ENCODE data around the gene APOL2.
"Not testable (repeated sequence)": the region's sequence is repeated elsewhere in the genome, so short reads cannot be mapped to it uniquely, and the experiment has no call there.

Gene APOL2

GRCh38 chr22:36220451-36220921 is 18.8 kb downstream of the APOL2 start:
- DNase-seq = no peak

GRCh38 chr22:36218648-36219193 is 20.6 kb downstream of the APOL2 start:
- DNase-seq = no peak

GRCh38 chr22:36215981-36216380 is 23.3 kb downstream of the APOL2 start:
- no peak for DNase-seq

GRCh38 chr22:36213586-36213985 is 25.7 kb downstream of the APOL2 start:
- no peak for DNase-seq

- DNase-seq = no peak
Observed at GRCh38 chr22:36212901-36213300, 26.4 kb downstream of the APOL2 start.

- DNase-seq = no peak
Observed at GRCh38 chr22:36211237-36211861, 28.0 kb downstream of the APOL2 start.

GRCh38 chr22:36210224-36210623 is 29.1 kb downstream of the APOL2 start:
- no peak for DNase-seq

- DNase-seq = not testable (repeated sequence)
Observed at GRCh38 chr22:36209488-36209908, 29.8 kb downstream of the APOL2 start.

- DNase-seq = no peak
Observed at GRCh38 chr22:36208914-36209313, 30.4 kb downstream of the APOL2 start.

GRCh38 chr22:36208162-36208765 is 31.1 kb downstream of the APOL2 start:
- no peak for DNase-seq

- no peak for DNase-seq
Observed at GRCh38 chr22:36206255-36206654, 33.1 kb downstream of the APOL2 start.

- DNase-seq = not testable (repeated sequence)
Observed at GRCh38 chr22:36205573-36205972, 33.8 kb downstream of the APOL2 start.

- DNase-seq = no peak
Observed at GRCh38 chr22:36204632-36205015, 34.7 kb downstream of the APOL2 start.

- no peak for DNase-seq
Observed at GRCh38 chr22:36204001-36204631, 35.2 kb downstream of the APOL2 start.

GRCh38 chr22:36203441-36203840 is 35.9 kb downstream of the APOL2 start:
- not testable (repeated sequence) for DNase-seq

GRCh38 chr22:36202906-36203305 is 36.4 kb downstream of the APOL2 start:
- not testable (repeated sequence) for DNase-seq

- DNase-seq = no peak
Observed at GRCh38 chr22:36201630-36202319, 37.6 kb downstream of the APOL2 start, which contains the start of gene APOL4. TSS of gene APOL4 (minus strand) at chr22:36201809. CDS start at chr22:36201734, 75 bp downstream.

- not testable (repeated sequence) for DNase-seq
Observed at GRCh38 chr22:36201025-36201424, 38.3 kb downstream of the APOL2 start.

- no peak for DNase-seq
Observed at GRCh38 chr22:36199001-36199551, 40.3 kb downstream of the APOL2 start.

- no peak for DNase-seq
Observed at GRCh38 chr22:36198536-36198935, 40.8 kb downstream of the APOL2 start.

- DNase-seq = no peak
Observed at GRCh38 chr22:36197514-36198146, 41.7 kb downstream of the APOL2 start.

- no peak for DNase-seq
Observed at GRCh38 chr22:36197065-36197440, 42.3 kb downstream of the APOL2 start.
